HG02970 (cell line): ENCODE data around the gene ADGRG1.
"Not testable (repeated sequence)": the region's sequence is repeated elsewhere in the genome, so short reads cannot be mapped to it uniquely, and the experiment has no call there.

Source experiments
- ATAC-seq: cut with Tn5 transposase; IDR thresholded peaks from one replicate; pipeline ENCODE4 v1.9.1; 2021; ENCODE audit warnings: mild to moderate bottlenecking, moderate library complexity, moderate number of reproducible peaks; ENCODE audit not compliant: unreplicated experiment, low FRiP score

The ADGRG1 gene

DNA sequence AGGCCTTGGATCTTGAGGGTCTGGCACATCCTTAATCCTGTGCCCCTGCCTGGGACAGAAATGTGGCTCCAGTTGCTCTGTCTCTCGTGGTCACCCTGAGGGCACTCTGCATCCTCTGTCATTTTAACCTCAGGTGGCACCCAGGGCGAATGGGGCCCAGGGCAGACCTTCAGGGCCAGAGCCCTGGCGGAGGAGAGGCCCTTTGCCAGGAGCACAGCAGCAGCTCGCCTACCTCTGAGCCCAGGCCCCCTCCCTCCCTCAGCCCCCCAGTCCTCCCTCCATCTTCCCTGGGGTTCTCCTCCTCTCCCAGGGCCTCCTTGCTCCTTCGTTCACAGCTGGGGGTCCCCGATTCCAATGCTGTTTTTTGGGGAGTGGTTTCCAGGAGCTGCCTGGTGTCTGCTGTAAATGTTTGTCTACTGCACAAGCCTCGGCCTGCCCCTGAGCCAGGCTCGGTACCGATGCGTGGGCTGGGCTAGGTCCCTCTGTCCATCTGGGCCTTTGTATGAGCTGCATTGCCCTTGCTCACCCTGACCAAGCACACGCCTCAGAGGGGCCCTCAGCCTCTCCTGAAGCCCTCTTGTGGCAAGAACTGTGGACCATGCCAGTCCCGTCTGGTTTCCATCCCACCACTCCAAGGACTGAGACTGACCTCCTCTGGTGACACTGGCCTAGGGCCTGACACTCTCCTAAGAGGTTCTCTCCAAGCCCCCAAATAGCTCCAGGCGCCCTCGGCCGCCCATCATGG is 35.7 kb downstream of the ADGRG1 start:
- ATAC-seq: no peak

DNA sequence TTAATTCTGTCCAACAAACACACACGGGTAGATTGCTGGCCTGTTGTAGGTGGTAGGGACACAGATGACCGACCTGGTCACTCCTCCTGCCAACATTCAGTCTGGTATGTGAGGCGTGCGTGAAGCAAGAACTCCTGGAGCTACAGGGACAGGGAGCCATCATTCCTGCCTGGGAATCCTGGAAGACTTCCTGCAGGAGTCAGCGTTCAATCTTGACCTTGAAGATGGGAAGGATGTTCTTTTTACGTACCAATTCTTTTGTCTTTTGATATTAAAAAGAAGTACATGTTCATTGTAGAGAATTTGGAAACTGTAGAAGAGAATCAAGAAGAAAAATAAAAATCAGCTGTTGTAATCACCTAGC is 36.2 kb downstream of the ADGRG1 start:
- ATAC-seq: no peak

- no peak for ATAC-seq
Observed at GRCh38 chr16:57665541-57665940, 37.1 kb downstream of the ADGRG1 start.

DNA sequence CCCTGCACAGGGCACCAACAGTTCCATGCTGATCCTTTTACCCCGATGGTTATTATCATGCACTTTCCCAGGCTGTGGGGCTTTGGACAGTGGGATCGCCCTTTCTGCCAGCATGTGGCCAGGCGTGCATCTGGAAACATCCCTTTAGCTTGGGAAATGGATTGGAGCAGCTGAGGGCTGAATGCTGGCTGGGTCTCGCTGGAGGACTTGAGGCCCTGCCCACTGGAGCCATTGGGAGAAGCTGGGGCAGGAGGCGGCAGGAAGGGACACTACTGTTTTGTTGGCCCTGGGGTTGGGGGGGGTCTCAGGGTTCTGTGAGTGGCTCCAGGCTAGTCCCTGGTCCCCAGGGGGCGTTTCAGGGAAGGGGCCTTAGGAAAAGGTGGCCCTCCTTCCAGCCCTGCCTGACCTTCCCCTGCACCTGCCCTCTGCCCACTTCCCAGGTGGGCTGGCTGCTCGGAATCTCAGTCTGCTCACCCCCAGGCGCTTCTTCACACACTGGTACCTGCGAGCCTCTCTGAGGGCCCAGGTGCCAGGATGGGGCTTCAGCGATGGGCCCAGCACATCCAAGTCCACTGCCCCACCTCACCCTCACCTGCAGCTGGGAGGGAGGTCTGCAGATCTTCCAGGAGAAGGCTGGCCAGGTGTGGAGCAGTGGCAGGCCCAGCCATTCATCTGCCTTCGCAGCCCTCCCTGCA is 38.1 kb downstream of the ADGRG1 start:
- no peak for ATAC-seq

GRCh38 chr16:57667048-57667525 is 38.7 kb downstream of the ADGRG1 start:
- no peak for ATAC-seq

GRCh38 chr16:57667526-57668262 is 39.3 kb downstream of the ADGRG1 start:
- no peak for ATAC-seq

DNA sequence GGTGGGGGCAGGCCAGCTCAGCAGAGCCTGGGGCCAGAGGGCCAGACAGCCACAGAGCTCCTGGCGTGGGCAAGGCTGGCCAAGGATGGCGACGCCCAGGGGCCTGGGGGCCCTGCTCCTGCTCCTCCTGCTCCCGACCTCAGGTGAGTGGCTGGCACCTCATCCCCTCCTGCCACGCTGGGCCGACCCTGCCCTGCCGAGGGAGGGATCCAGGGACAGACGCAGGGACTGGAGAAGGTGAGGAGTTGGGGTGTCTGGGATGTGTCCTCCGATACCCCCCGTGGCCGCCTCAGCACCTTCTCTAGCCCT is 39.8 kb downstream of the ADGRG1 start, which contains the start of gene ADGRG3:
Gene ADGRG3, plus strand, starts transcription at position 44 of the 309 bp plus-strand sequence. Its CDS starts 42 bp downstream, at position 86.
- no peak for ATAC-seq

GRCh38 chr16:57668630-57669475 is 40.4 kb downstream of the ADGRG1 start:
- ATAC-seq: no peak

GRCh38 chr16:57669476-57670162 is 41.2 kb downstream of the ADGRG1 start:
- no peak for ATAC-seq

DNA sequence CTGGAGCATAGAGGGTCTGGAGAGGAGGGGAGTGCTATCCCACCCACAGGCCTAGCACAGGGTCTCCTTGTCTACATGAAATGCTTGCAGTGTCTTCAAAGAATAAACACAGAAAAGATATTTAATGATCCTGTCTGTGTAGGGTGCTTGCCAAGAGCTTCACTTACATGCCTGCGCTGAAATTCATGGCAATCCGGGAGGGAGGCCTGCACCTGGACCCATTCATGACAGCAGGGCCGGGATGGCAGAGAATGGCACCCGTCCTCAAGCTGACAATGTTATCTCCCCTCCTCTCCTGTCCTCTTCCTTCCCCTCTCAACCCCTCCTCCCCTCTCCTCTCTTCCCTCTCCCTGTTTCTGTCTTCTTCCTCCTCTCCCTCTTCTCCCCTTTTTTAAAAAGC is 41.8 kb downstream of the ADGRG1 start:
- ATAC-seq: no peak

- ATAC-seq: not testable (repeated sequence)
Observed at GRCh38 chr16:57671451-57671850, 43.0 kb downstream of the ADGRG1 start.

- ATAC-seq: no peak
Observed at GRCh38 chr16:57672416-57672815, 44.0 kb downstream of the ADGRG1 start.

DNA sequence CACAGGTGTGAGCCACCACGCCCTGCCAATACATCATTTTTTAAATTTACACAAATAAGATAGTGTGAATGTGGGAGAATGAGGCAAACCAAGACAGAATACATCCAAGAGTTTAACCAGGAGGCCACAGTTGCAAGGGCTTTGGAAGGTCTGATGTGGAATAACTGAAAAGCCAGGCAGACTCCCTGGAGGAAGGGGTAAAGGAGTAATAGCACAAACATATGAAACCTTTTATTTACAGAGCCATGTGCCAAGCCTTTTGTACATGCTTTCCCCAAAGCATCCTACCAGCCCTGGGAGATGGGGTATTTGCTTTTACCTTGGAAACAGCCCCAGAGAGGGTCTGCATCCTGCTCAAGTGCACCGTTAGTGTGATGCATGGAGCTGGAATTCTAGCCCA is 44.4 kb downstream of the ADGRG1 start:
- no peak for ATAC-seq

- no peak for ATAC-seq
Observed at GRCh38 chr16:57675741-57676551, 47.5 kb downstream of the ADGRG1 start.

GRCh38 chr16:57676553-57677085 is 48.2 kb downstream of the ADGRG1 start:
- ATAC-seq: no peak

GRCh38 chr16:57677622-57678369 is 49.4 kb downstream of the ADGRG1 start:
- ATAC-seq: no peak

DNA sequence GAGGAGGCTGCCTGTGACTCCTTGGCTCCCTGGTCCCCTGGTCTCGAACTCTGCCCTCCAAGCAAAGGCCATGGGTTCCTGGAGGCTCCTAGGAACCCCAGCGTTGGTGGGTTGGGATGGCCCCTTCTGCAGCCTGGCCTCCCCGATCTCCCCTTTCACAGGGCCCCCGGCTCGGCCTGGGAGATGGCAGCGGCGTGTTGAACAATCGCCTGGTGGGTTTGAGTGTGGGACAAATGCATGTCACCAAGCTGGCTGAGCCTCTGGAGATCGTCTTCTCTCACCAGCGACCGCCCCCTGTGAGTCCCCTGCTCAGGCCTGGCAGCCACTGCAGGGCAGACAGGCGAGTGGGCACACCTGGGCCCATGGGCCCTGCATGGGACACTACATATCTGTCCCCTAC is 50.6 kb downstream of the ADGRG1 start:
- ATAC-seq: no peak
